ENCODE results near the gene WDR31. TPM values are rescaled to one million over a fixed set of nuclear protein-coding genes. Genes with fewer than 3 reads are reported as not detected.
"Not testable (repeated sequence)": the region's sequence is repeated elsewhere in the genome, so short reads cannot be mapped to it uniquely, and the experiment has no call there.

Gene WDR31
- total RNA-seq, 1 experiment from 2014 or later: 0.69 TPM

DNA sequence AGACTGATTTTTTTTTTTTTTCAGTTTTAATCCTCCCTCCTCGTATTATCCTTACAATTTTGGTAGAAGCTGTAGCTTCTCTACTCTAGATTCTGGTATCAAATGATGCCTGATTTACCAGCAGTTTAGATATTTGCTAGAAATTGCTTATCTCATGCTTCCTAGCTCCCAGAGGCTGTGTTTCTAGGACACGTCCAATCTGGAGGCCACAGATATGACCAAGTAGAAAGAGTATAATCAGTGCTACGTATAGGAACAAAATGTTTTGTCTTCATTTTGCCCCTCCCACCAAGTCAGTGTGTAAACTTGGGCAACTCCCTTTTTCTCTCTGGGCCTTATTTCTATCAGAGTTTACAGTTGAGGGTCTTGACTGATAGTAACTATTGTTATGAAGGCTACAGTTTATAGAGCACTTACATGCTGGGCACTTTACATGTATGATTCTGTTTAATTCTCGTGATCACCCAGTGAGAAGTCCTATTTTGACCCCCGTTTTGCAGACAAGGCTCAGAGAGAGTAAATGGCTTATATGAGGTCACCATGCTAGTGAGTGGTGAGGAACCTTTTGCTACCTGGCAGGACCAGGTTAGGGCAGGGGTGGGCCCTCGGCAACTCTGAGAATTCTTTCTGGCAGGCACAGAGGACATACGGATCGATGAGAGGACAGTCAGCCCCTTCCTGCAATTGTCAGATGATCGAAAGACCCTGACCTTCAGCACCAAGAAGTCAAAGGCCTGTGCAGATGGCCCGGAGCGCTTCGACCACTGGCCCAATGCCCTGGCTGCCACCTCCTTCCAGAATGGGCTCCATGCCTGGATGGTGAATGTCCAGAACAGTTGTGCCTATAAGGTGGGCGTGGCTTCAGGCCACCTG, 29.1 kb upstream of the WDR31 start:
- no peak for DNase-seq (ENCODE audit: low read depth)

DNA sequence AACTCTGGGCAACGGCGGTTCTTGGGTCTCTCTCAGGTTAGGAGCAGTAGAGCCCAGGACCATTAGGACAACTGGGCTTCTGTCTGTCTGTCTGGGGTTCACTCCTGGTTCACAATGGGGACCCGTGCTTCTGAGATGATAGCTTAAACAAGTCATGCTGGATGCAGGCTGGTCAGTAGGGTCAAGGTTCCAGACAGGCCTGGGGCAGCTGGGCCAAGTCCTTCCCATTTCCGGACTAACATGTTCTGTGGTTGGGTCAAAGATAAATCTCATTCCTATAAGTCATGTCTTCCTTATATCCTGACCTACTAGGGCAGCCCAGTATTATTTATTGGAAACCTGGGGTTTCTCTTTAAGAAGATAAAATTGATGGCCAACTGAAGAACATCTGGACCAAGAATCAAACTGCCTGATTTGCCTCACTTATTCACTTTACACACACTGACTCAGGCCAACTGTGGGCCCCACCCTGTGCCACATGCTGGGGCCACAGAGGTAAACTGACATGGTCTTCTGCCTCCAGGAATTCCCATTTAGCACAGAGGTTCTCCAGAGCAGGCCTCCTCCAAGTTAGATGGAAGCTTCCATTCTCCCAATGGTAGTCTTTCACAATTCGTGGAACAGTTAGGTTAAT, 28.4 kb upstream of the WDR31 start:
- no peak for DNase-seq (ENCODE audit: low read depth)

DNA sequence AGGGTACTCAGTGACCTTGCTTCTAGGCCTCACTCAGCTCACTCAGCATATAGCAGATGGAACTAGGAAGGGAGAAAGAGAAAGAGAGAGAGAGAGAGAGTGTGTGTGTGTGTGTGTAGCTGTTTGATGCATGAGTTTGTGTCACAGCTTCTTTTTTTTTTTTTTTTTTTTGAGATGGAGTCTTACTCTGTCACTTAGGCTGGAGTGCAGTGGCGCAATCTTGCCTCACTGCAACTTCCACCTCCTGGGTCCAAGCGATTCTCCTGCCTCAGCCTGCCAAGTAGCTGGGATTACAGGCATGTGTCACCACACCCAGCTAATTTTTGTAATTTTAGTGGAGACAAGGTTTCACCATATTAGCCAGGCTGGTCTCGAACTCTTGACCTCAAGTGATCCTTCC, 25.6 kb upstream of the WDR31 start:
- DNase-seq (ENCODE audit: low read depth): not testable (repeated sequence)

DNA sequence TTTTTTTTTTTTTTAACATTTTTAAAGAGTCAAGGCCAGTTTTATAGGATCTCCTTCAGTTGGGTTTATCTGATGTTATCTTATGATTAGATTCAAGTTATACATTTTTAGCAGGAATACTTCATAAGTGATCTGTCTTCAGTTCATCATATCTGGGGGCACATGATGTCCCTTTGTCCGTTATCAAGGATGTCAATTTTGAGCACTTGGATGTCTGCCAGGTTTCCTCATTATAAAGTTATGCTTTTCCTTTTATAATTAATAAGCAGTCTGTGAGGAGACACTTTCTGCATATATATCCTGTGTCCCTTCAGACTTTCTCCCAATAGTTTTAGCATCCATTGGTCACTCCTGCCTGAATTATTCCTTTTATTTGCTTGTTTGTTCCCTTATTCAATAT, 24.9 kb upstream of the WDR31 start:
- DNase-seq (ENCODE audit: low read depth): no peak

DNA sequence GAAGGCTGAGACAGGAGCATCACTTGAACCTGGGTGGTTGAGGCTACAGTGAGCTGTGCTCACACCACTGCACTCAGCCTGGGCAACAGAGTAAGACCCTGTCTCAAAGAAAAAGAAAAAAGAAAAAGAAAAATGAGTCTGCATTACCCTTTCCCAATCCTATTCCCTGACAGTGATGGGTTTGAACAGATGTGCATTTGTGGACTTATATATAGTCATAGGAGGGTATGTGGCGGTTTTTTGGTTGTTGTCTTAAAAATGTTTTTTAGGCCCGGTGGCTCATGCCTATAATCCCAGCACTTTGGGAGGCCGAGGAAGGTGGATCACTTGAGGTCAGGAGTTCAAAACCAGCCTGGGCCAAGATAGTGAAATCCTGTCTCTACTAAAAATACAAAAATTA, 23.3 kb upstream of the WDR31 start:
- peak; percentile 78 for DNase-seq (ENCODE audit: low read depth)

DNA sequence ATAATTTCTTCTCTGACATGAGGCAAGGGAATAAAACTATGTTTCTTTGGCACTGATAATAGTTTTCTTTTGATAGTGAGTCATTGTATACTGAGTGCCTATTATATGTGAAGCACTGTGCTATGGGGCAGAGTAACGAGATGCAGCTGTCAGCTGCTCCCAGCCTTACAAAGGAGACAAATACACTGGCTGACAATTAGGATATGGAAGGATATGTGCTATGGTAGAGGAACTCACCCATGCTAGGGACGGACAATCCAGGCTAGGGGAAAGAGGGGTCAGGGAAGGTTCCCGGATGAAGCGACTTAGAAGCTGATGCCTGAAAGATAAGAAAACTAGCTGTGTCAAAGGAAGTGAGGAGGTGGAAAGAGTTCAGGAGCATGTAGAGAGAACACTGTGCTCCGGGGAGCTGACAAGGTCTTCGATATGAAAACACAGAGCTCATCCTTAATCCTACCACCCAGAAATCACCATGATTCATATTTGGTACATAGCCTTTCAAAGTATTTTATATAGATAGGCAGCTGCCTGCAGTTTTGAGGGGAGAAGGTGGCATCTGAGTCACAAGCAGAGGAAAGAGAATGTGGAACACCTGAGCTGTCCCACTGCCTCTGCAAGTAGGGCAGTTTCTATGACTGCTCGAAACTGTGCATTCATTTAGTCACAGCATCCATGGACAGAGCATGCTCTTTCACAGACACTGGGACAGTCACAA, 21.4 kb upstream of the WDR31 start:
- peak; percentile 65 for DNase-seq (ENCODE audit: low read depth)

DNA sequence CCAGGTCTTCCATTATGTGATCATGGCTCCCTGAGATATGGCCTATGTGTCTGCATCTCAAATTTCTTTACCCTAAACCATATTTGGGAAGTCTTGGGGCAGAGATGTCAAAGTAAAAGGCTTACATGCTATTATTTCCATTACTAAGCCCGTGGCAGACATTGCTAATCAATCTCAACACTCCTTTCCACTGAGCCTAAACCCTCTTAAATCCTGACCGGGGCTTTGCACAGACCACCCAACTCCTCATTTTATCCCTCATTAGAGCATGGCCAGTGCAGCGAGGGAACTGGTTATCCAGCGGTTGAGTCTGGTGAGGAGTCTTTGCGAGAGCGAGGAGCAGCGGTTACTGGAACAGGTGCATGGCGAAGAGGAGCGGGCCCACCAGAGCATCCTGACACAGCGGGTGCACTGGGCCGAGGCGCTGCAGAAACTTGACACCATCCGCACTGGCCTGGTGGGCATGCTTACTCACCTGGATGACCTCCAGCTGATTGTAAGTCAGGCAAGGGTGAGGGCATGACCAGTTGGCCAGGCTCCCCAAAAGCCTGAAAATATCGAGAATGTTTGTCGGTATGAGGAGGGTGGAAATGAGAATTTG, 20.3 kb upstream of the WDR31 start:
- DNase-seq (ENCODE audit: low read depth): no peak

DNA sequence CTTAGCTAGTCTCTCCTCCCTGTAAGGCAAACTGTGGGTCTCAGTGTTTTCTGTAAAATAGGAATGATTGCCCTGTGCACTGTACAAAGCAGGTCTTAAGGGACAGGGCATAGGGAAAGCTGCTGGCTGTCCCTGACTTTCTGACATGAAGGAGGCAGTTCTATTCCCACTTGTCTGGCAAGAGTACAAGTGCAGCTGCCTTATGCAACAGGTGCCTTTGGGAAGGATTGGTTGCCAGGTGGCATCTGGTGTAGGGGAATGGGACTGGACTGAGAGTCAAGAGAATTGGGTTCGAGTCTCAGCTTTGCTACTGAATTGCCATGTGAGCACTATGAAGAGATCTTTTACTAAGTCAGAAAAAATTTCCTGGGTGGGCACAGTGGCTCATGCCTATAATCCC, 19.3 kb upstream of the WDR31 start:
- DNase-seq (ENCODE audit: low read depth): peak; percentile 28

DNA sequence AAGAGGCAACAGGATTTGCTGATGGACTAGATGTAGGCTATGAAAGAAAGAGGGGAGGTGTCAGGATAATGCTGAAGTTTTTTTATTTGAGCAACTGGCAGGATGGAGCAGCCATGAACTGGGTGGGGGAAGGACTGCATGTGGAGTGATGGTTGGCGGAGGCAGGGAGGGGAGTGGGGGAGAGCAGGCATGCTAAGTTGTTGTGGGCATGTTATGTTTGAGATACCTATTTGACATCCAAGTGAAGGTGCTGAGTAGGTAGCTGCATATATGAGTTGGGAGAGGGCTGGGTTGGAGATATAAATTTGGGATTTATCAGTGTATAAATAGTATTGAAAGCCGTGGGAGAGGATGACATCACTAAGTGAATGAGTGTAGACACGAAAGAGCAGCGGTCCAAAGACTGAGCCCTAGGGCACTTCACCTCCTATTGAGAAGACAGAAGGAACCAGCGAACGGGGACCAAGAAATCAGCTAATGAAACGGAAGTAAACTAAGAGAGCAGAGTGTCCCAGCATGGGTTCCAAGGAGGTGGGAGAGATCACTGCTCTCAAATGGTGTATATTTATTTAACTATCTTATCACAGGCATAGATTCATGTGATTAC, 16.7 kb upstream of the WDR31 start:
- DNase-seq (ENCODE audit: low read depth): no peak

DNA sequence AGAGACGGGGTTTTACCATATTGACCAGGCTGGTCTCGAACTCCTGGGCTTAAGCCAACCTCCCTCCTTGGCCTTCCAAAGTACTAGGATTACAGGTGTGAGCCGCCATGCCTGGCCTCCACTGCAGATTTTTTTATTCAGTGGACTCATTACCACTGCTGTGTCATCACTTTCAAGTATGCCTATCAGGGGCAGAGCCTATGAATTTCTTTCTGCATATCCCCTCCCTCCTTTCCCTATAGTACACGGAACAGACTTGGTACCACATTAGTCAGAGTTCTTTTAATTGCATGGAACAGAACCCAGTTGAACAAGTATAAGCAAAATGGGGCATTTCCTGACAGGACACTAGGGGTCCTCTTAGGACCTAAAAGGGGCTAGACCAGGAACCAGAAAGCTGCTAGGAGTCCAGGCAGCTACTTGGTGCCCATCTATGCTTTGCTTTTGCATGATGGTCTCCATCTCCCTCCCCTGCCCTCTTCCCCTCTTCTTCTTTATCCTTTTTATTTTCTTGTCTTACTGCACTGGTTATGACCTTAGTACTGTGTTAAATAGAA, 15.0 kb upstream of the WDR31 start:
- DNase-seq (ENCODE audit: low read depth): peak; percentile 32

DNA sequence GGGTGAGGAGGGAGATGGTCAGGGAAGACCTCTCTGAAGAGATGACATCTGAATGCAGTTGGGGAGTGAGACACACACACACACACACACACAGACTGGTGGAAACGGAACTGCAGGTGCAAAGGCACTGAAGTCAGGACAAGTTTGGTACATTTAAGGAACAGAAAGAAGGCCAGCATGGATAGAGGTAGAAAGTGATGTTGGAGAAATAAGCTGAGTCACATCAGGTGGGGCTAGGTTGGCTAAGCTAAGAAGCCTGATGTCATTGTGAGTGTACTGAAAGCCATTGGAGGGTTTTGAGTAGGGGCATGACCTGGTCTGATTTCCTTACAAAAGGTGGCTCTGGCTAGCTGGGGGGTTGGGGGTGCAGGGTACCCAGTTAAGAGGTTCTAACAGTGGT, 12.3 kb upstream of the WDR31 start:
- DNase-seq (ENCODE audit: low read depth): no peak

DNA sequence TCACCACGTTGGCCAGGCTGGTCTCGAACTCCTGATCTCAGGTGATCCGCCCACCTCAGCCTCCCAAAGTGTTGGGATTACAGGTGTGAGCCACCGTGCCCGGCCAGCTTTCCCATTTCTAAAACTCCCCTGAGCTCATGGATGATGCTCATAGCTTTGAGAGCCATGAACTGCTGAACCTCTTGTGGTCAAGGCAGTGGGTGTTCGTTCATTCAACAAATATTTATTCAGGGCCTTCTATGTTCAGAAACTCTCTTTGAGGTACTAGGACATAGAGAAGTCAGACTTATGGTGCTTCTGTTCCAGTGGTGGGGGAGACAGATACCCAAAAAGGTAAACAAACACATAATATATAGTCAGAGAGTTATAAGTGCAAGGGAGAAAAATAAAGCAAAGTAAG, 11.9 kb upstream of the WDR31 start:
- no peak for DNase-seq (ENCODE audit: low read depth)

DNA sequence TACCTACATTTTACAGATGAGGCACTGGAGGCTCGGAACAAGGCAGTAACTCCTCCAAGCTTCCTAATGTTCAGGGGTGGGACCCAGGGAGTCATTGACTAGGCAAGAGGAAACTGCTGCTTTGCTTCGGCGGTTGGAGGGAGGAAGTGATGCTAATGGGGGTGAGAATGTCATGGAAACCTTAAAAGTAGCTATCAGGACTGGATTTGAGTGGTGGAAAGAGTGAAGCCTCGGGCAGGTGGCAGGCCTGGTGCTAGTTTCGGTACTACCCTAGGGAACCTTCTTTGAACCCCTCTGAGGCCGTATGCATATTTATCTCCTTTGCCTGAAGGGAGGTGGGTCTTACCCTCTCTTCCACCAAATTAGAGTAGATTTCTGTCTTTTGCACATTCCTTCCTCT, 10.9 kb upstream of the WDR31 start:
- no peak for DNase-seq (ENCODE audit: low read depth)

DNA sequence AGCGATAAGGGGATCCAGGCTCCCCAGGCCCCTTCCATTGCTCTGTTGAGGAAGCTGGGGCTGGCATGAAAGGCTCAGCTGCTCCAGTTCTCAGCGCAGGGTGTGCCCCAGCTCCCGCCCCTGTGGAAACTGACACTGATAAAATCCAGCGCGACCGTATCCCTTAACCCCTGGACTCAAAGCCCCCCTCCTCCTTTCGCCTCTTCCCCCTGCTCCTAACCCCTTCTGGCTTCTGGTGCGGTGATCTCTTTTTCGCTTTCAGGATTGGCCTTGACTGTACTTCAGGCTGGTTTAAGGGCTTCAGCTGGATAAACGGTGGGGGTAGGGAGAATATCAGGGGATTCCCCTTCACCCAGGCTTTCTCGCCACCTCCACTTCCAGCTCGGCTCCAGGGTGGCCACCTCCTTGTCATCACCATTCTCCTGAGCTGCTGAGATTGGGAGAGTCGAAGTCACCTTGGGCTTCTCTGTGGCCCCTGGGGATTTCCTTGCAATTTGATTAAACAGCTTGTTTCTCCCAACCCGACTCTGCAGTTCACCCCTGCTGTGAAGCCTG, 10.1 kb upstream of the WDR31 start:
- no peak for DNase-seq (ENCODE audit: low read depth)

DNA sequence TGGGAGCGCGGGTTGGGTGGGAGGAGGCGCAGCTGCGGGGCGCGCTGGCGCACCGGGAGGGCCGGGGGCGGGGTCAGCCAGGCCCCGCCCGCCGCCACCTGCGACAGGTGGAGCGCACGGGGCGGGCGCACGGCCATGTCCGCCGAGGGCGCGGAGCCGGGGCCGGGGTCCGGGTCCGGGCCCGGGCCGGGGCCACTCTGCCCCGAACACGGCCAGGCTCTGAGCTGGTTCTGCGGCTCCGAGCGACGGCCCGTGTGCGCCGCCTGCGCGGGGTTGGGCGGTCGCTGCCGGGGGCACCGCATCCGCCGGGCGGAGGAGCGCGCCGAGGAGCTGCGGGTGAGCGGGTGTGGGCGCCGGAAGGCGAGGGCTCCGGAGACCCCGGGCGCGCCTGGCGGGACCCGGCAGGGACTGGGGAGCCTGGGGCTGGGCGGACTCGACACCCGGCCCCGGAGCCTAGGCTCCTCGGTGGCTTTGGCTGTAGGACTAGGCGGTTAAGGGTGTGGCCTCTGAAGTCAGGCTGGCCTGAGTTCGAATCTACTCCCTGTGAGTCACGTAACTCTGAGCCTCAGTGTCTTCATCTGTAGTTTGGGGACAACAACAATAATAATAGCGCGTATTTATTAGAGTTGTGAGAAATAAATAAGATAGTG, 9.5 kb upstream of the WDR31 start, which contains the start of gene BSPRY:
BSPRY (plus strand) TSS at position 97 of the 650 bp plus-strand sequence; CDS start at position 136, 39 bp downstream.
- no peak for DNase-seq (ENCODE audit: low read depth)

DNA sequence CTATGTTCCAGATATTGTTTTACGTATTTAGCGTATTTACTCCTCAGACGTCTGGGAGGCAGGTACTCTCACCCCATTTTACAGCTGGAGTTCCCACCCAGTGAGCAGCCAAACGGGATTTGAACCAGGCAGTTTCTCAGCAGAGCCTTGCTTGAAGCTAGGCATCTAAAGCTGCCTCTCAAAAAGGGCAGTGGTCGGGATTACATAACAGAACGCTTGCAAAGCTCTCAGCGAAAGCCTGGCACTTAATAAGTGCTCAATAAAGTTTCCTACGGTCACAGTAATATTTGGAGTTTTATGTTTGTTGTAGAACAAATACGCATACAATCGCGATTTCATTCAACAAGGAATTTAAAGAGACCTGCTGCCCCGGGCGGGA, 9.0 kb upstream of the WDR31 start:
- no peak for DNase-seq (ENCODE audit: low read depth)

DNA sequence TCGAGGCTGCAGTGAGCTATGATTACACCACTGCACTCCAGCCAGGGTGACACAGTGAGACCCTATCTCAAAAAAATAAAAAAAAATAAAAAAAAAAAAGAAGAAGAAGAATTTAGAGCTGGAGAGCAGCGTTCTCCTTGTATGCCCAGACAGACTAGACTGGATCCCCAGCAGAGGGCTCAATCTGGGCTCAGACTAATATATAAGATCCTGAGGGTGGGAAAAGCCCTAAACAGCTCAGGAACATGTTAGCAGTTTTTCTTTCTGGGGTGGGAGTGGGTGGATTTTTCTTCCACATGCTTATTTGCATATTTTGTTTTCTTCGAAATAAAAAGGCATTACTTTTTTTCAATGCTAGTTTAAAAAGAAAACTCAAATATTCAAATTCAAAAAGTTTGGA, 8.4 kb upstream of the WDR31 start:
- no peak for DNase-seq (ENCODE audit: low read depth)

DNA sequence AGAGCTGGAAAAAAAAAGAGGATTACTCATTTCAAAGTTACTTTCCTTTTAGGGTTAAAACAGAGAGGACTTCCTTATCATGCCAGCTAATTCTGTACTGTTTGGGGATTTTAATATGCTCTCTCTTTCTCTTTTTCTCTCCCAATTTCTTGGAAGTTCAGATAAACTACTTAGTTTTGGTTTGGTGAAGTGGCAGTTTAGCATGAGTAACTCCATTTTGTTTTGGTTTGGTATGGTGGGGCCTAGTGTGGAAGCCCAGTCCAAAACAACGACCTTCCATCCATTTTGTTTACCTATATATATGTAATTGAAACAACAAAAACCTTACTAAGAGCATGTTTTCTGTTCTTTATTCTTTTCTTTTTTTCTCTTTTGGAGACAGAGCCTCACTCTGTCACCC, 5.6 kb upstream of the WDR31 start:
- no peak for DNase-seq (ENCODE audit: low read depth)

DNA sequence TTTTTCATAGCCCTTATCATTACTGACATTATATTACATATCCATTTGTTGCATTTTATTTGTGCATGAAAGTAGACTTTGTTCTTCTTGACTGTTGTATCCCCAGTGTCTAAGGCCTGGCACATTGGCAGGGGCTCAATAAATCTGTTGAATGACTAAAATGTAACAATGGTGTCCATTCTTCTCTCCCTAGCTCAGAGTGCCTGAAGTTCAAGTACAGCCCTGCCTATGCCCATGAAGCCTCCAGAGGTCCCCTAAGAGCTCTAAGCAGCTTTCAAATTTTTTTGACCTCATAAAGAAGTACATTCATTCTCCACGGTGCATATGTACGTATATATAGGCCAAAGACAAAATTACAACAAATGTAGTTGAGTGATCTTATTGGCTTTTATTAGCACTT, 5.1 kb upstream of the WDR31 start:
- no peak for DNase-seq (ENCODE audit: low read depth)

DNA sequence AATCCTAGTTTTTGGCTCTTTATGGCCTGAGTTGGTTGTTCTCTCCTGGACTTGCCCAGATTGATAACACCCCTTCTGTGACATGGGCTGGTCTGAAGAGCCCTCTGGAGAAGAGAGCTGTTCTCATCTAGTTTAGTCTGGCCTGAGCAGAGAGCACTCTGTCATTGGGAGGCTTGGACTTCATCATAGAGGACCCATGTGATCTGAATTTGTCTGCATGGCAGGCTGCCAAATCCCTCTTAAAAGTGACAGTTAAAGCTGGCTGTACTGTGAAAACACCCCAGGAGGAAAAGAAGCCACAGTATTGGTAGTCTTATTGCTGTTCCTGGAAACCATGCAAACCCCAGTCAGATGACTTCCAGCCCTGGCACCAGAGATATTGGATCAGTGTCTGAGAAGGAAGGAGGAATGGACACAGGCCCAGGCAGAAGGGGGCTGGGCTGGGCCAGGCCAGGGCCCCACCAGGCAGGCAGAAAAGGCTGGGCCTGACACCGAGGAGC, 3.7 kb upstream of the WDR31 start:
- DNase-seq (ENCODE audit: low read depth): peak; percentile 54

Data from LHCN-M2 (cell line).